ENCODE data around the gene ZNF101.
A peak's percentile ranks its signal among the peaks of the same experiment; 100 is the strongest.
"Not testable (repeated sequence)": the region's sequence is repeated elsewhere in the genome, so short reads cannot be mapped to it uniquely, and the experiment has no call there.

ZNF101 gene

GRCh38 chr19:19661675-19662251 lies 6.9 kb upstream of the ZNF101 start:
- no peak for DNase-seq (ENCODE audit: low read depth, low spot score)

GRCh38 chr19:19662344-19662743 lies 6.3 kb upstream of the ZNF101 start:
- DNase-seq (ENCODE audit: low read depth, low spot score): no peak

- no peak for DNase-seq (ENCODE audit: low read depth, low spot score)
Observed at GRCh38 chr19:19662871-19663255, 5.8 kb upstream of the ZNF101 start.

- DNase-seq (ENCODE audit: low read depth, low spot score): peak; percentile 91
Observed at GRCh38 chr19:19663256-19664120, 5.2 kb upstream of the ZNF101 start, which contains the start of gene ATP13A1. Gene ATP13A1 (minus strand): TSS chr19:19663676. CDS start chr19:19663666, 10 bp downstream.

GRCh38 chr19:19665420-19665948 lies 3.2 kb upstream of the ZNF101 start:
- not testable (repeated sequence) for DNase-seq (ENCODE audit: low read depth, low spot score)

GRCh38 chr19:19670070-19670551 lies 1.5 kb downstream of the ZNF101 start:
- no peak for DNase-seq (ENCODE audit: low read depth, low spot score)

- DNase-seq (ENCODE audit: low read depth, low spot score): no peak
Observed at GRCh38 chr19:19672816-19673215, 4.2 kb downstream of the ZNF101 start.

GRCh38 chr19:19674315-19674714 lies 5.7 kb downstream of the ZNF101 start:
- DNase-seq (ENCODE audit: low read depth, low spot score): no peak

- no peak for DNase-seq (ENCODE audit: low read depth, low spot score)
Observed at GRCh38 chr19:19677579-19677978, 8.9 kb downstream of the ZNF101 start.

GRCh38 chr19:19679176-19680073 lies 10.8 kb downstream of the ZNF101 start:
- no peak for DNase-seq (ENCODE audit: low read depth, low spot score)

GRCh38 chr19:19686119-19686518 lies 17.5 kb downstream of the ZNF101 start:
- DNase-seq (ENCODE audit: low read depth, low spot score): not testable (repeated sequence)

- DNase-seq (ENCODE audit: low read depth, low spot score): no peak
Observed at GRCh38 chr19:19686580-19686979, 17.9 kb downstream of the ZNF101 start.

- no peak for DNase-seq (ENCODE audit: low read depth, low spot score)
Observed at GRCh38 chr19:19687090-19687489, 18.5 kb downstream of the ZNF101 start.

GRCh38 chr19:19689023-19689422 lies 20.4 kb downstream of the ZNF101 start:
- DNase-seq (ENCODE audit: low read depth, low spot score): not testable (repeated sequence)

GRCh38 chr19:19691683-19692082 lies 23.0 kb downstream of the ZNF101 start:
- no peak for DNase-seq (ENCODE audit: low read depth, low spot score)

- DNase-seq (ENCODE audit: low read depth, low spot score): no peak
Observed at GRCh38 chr19:19696386-19696785, 27.7 kb downstream of the ZNF101 start.

GRCh38 chr19:19697589-19697988 lies 28.9 kb downstream of the ZNF101 start:
- no peak for DNase-seq (ENCODE audit: low read depth, low spot score)

- not testable (repeated sequence) for DNase-seq (ENCODE audit: low read depth, low spot score)
Observed at GRCh38 chr19:19700493-19700892, 31.9 kb downstream of the ZNF101 start.

- DNase-seq (ENCODE audit: low read depth, low spot score): no peak
Observed at GRCh38 chr19:19704836-19705235, 36.2 kb downstream of the ZNF101 start.

- no peak for DNase-seq (ENCODE audit: low read depth, low spot score)
Observed at GRCh38 chr19:19710506-19710905, 41.9 kb downstream of the ZNF101 start.

- no peak for DNase-seq (ENCODE audit: low read depth, low spot score)
Observed at GRCh38 chr19:19711306-19711933, 42.8 kb downstream of the ZNF101 start.
